Central memory CD8-positive, alpha-beta T cell (primary cell): Measurements from ENCODE around the gene JMJD6.
"Not testable (repeated sequence)": the region's sequence is repeated elsewhere in the genome, so short reads cannot be mapped to it uniquely, and the experiment has no call there.

ENCODE experiments used
- ATAC-seq: fragments of 150-1000 bp; cut with Tn5 transposase; replicated peaks from 2 replicates; pipeline ENCODE4 v1.10.0; 2022; ENCODE audit warnings: mild to moderate bottlenecking, moderate FRiP score, moderate number of reproducible peaks; ENCODE audit not compliant: poor library complexity, severe bottlenecking; ENCODE audit errors: extremely low read depth
- DNase-seq, 2 donors: peaks; one replicate each; pipeline ENCODE4 v3.0.0; 2021; ENCODE audit warnings: low spot score in 2 of 2
- H3K27ac Mint-ChIP-seq: one replicate; pipeline ENCODE4 v1.8.0; 2022; ENCODE audit warnings: low read depth, mild to moderate bottlenecking, moderate library complexity, mixed read lengths
- H3K27me3 Mint-ChIP-seq: one replicate; pipeline ENCODE4 v1.8.0; 2022; ENCODE audit warnings: mixed read lengths
- H3K36me3 Mint-ChIP-seq: one replicate; pipeline ENCODE4 v1.8.0; 2022; ENCODE audit warnings: mild to moderate bottlenecking, moderate library complexity, mixed read lengths; ENCODE audit not compliant: insufficient read depth
- H3K4me1 Mint-ChIP-seq: one replicate; pipeline ENCODE4 v1.8.0; 2022; ENCODE audit warnings: mixed read lengths
- H3K4me3 Mint-ChIP-seq: one replicate; pipeline ENCODE4 v1.8.0; 2022; ENCODE audit warnings: mild to moderate bottlenecking, moderate library complexity, mixed read lengths
- H3K9me3 Mint-ChIP-seq: one replicate; pipeline ENCODE4 v1.8.0; 2022; ENCODE audit warnings: mixed read lengths

JMJD6 gene

GRCh38 chr17:76733618-76733957 is 7.2 kb upstream of the JMJD6 start:
- H3K4me3 Mint-ChIP-seq = peak overlapping the region; percentile 95
- H3K27me3 Mint-ChIP-seq = no peaks in the 10 kb centered on the region
- no peak for ATAC-seq
- H3K9me3 Mint-ChIP-seq = no peaks in the 10 kb centered on the region
- H3K27ac Mint-ChIP-seq = peak overlapping the region; percentile 99
- peaks cover 83% of the 10 kb centered on the region for H3K36me3 Mint-ChIP-seq
- peaks cover 41% of the 10 kb centered on the region for H3K4me1 Mint-ChIP-seq
- no peak for DNase-seq

- Mint-ChIP-seq H3K27me3 (no peaks in the 10 kb centered on the region), H3K4me3 (peak overlapping the region; percentile 95), H3K4me1 (peaks cover 36% of the 10 kb centered on the region), H3K36me3 (peaks cover 78% of the 10 kb centered on the region), H3K27ac (peak overlapping the region; percentile 99), H3K9me3 (no peaks in the 10 kb centered on the region)
- ATAC-seq = no peak
- no peak for DNase-seq
Observed at GRCh38 chr17:76732734-76733617, 6.6 kb upstream of the JMJD6 start.

- Mint-ChIP-seq H3K36me3 (peaks cover 78% of the 10 kb centered on the region), H3K4me1 (peaks cover 43% of the 10 kb centered on the region)
- not testable (repeated sequence) for H3K9me3 Mint-ChIP-seq, H3K27me3 Mint-ChIP-seq, ATAC-seq, DNase-seq, H3K27ac Mint-ChIP-seq, H3K4me3 Mint-ChIP-seq
Observed at GRCh38 chr17:76731800-76732733, 5.7 kb upstream of the JMJD6 start.

- Mint-ChIP-seq H3K27ac (peak overlapping the region; percentile 99), H3K9me3 (no peaks in the 10 kb centered on the region), H3K27me3 (no peaks in the 10 kb centered on the region), H3K4me1 (peaks cover 23% of the 10 kb centered on the region), H3K36me3 (peaks cover 80% of the 10 kb centered on the region), H3K4me3 (peak overlapping the region; percentile 90)
- ATAC-seq (no peak), DNase-seq (no peak)
Observed at GRCh38 chr17:76727745-76728456, 1.5 kb upstream of the JMJD6 start.

- DNase-seq = peak; percentile 84 to 94
- peaks cover 81% of the 10 kb centered on the region for H3K36me3 Mint-ChIP-seq
- peak; percentile 73 for ATAC-seq
- peak within 1 kb of the TSS; percentile 99 for H3K27ac Mint-ChIP-seq
- peaks cover 26% of the 10 kb centered on the region for H3K4me1 Mint-ChIP-seq
- H3K9me3 Mint-ChIP-seq = no peaks in the 10 kb centered on the region
- H3K4me3 Mint-ChIP-seq = peak within 1 kb of the TSS; percentile 90
- no peaks in the 10 kb centered on the region for H3K27me3 Mint-ChIP-seq
Observed at GRCh38 chr17:76726776-76727718, 641 bp upstream of the JMJD6 start, which contains the start of gene METTL23. METTL23 (plus strand) TSS chr17:76726839; CDS start chr17:76729711, 2,872 bp downstream.

- peaks cover 85% of the 10 kb centered on the region for H3K36me3 Mint-ChIP-seq
- H3K4me1 Mint-ChIP-seq = peaks cover 37% of the 10 kb centered on the region
- ATAC-seq = peak; percentile 35
Observed at GRCh38 chr17:76725580-76726230, 701 bp downstream of the JMJD6 start.

GRCh38 chr17:76723812-76724211 is 2.6 kb downstream of the JMJD6 start:
- H3K4me1 Mint-ChIP-seq = peaks cover 43% of the 10 kb centered on the region
- no peaks in the 10 kb centered on the region for H3K27me3 Mint-ChIP-seq
- DNase-seq (no peak), ATAC-seq (no peak)
- peak overlapping the region; percentile 90 for H3K4me3 Mint-ChIP-seq
- H3K36me3 Mint-ChIP-seq = peaks cover 91% of the 10 kb centered on the region
- no peaks in the 10 kb centered on the region for H3K9me3 Mint-ChIP-seq
- peak overlapping the region; percentile 99 for H3K27ac Mint-ChIP-seq

More at GRCh38 chr17:76725580-76726230, 701 bp downstream of the JMJD6 start:
- H3K9me3 Mint-ChIP-seq = no peaks in the 10 kb centered on the region
- peak overlapping the region; percentile 90 for H3K4me3 Mint-ChIP-seq
- H3K27ac Mint-ChIP-seq = peak overlapping the region; percentile 99
- H3K27me3 Mint-ChIP-seq = no peaks in the 10 kb centered on the region
- peak in 1 of 2 donors; percentile 70 for DNase-seq

- H3K36me3 Mint-ChIP-seq = peaks cover 99% of the 10 kb centered on the region
- not testable (repeated sequence) for H3K27ac Mint-ChIP-seq
Observed at GRCh38 chr17:76722977-76723376, 3.4 kb downstream of the JMJD6 start.

GRCh38 chr17:76722279-76722678 is 4.1 kb downstream of the JMJD6 start:
- ATAC-seq (no peak), DNase-seq (no peak)
- no peaks in the 10 kb centered on the region for H3K27me3 Mint-ChIP-seq
- peaks cover 38% of the 10 kb centered on the region for H3K4me1 Mint-ChIP-seq
- peaks cover 98% of the 10 kb centered on the region for H3K36me3 Mint-ChIP-seq
- no peak overlapping the region for H3K4me3 Mint-ChIP-seq
- no peak overlapping the region for H3K27ac Mint-ChIP-seq
- H3K9me3 Mint-ChIP-seq = no peaks in the 10 kb centered on the region

More at GRCh38 chr17:76722977-76723376, 3.4 kb downstream of the JMJD6 start:
- not testable (repeated sequence) for ATAC-seq, H3K27me3 Mint-ChIP-seq, H3K4me3 Mint-ChIP-seq, DNase-seq, H3K9me3 Mint-ChIP-seq
- H3K4me1 Mint-ChIP-seq = peaks cover 45% of the 10 kb centered on the region

GRCh38 chr17:76721463-76721862 is 4.9 kb downstream of the JMJD6 start:
- peaks cover 98% of the 10 kb centered on the region for H3K36me3 Mint-ChIP-seq
- DNase-seq = no peak
- H3K9me3 Mint-ChIP-seq = no peaks in the 10 kb centered on the region
- H3K27me3 Mint-ChIP-seq = no peaks in the 10 kb centered on the region
- no peak overlapping the region for H3K4me3 Mint-ChIP-seq
- no peak for ATAC-seq
- peaks cover 46% of the 10 kb centered on the region for H3K4me1 Mint-ChIP-seq
- peak overlapping the region; percentile 12 for H3K27ac Mint-ChIP-seq

GRCh38 chr17:76720941-76721340 is 5.5 kb downstream of the JMJD6 start:
- Mint-ChIP-seq H3K36me3 (peaks cover 99% of the 10 kb centered on the region), H3K9me3 (no peaks in the 10 kb centered on the region), H3K4me3 (no peak overlapping the region), H3K4me1 (peaks cover 51% of the 10 kb centered on the region), H3K27ac (no peak overlapping the region), H3K27me3 (no peaks in the 10 kb centered on the region)
- ATAC-seq = no peak
- no peak for DNase-seq
